Measurements from ENCODE around the gene NBPF4.
"Not testable (repeated sequence)": the region's sequence is repeated elsewhere in the genome, so short reads cannot be mapped to it uniquely, and the experiment has no call there.

GRCh38 chr1:108216028-108216890 lies 27.6 kb downstream of the NBPF4 start:
- not testable (repeated sequence) for TF ChIP-seq CTCF (IDR thresholded peaks at IDR 0.05); POLR2AphosphoS5 (IDR thresholded peaks at IDR 0.05; ENCODE audit: low read depth, low read length); TCF7L2 (IDR thresholded peaks at IDR 0.05; ENCODE audit: low read depth, low read length); REST (IDR thresholded peaks at IDR 0.05; ENCODE audit: insufficient read depth in 1 of 2, low read depth in 2 of 2, low read length in 1 of 2); SIN3A (IDR thresholded peaks at IDR 0.05; ENCODE audit: borderline replicate concordance, insufficient read depth, low read depth, low read length)
